Neural progenitor cell (in vitro differentiated cells): Measurements from ENCODE around the gene ZCCHC9.

Experiments
- CTCF ChIP-seq: fragments of 200-600 bp; sonication (generic); IDR thresholded peaks from 2 replicates; pipeline ENCODE4 v1.5.1; 2017; ENCODE audit warnings: antibody characterized with exemption, mild to moderate bottlenecking
- EZH2 ChIP-seq: fragments of 200-600 bp; sonication (generic); IDR thresholded peaks from 2 replicates; pipeline ENCODE4 v1.6.1; 2017; ENCODE audit warnings: antibody characterized with exemption, mild to moderate bottlenecking, moderate library complexity
- EZH2phosphoT487 ChIP-seq: fragments of 200-600 bp; sonication (generic); IDR thresholded peaks from 2 replicates; pipeline ENCODE4 v1.6.1; 2017; ENCODE audit warnings: antibody characterized with exemption

- TF ChIP-seq CTCF (no peak), EZH2 (no peak), EZH2phosphoT487 (no peak)
Observed at GRCh38 chr5:81359108-81359507, 57.7 kb downstream of the ZCCHC9 start.
